K562 (cell line): ENCODE results near the gene INTS4. TPM values are rescaled to one million over a fixed set of nuclear protein-coding genes. Genes with fewer than 3 reads are reported as not detected.

Experiments
- ARID1B ChIP-seq: fragments of 450-650 bp; IDR thresholded peaks from 2 replicates; pipeline ENCODE4 v1.6.1; 2016; ENCODE audit warnings: antibody characterized with exemption, mild to moderate bottlenecking, inconsistent platforms
- HDAC2 ChIP-seq: fragments of 450-650 bp; IDR thresholded peaks from 2 replicates; pipeline ENCODE4 v1.6.1; 2016; ENCODE audit warnings: mild to moderate bottlenecking
- RCOR1 ChIP-seq, 2 experiments: IDR thresholded peaks; 2 replicates each; pipeline ENCODE4 v1.6.1; 2012; ENCODE audit warnings: low read depth in 2 of 2, low read length in 2 of 2, borderline replicate concordance in 1 of 2, improper control_type of control experiment in 1 of 2
- STAT5A ChIP-seq: IDR thresholded peaks from 2 replicates; pipeline ENCODE4 v1.6.1; 2012; ENCODE audit warnings: low read length, inconsistent platforms, borderline replicate concordance
- ZC3H11A ChIP-seq: IDR thresholded peaks from 2 replicates; pipeline ENCODE4 v1.6.1; 2012; ENCODE audit warnings: low read depth, low read length, improper control_type of control experiment
- ZFP36 ChIP-seq: fragments of 150-350 bp; IDR thresholded peaks from 2 replicates; pipeline ENCODE4 v1.6.1; 2018; ENCODE audit warnings: low read length, low read depth; ENCODE audit not compliant: partially characterized antibody
- ZNF699 ChIP-seq: fragments of 250-450 bp; sonication (Bioruptor Pico); IDR thresholded peaks from 2 replicates; pipeline ENCODE4 v1.8.0; 2021; ENCODE audit warnings: mild to moderate bottlenecking, moderate library complexity; ENCODE audit not compliant: insufficient replicate concordance
- ZZZ3 ChIP-seq: fragments of 450-650 bp; IDR thresholded peaks from 2 replicates; pipeline ENCODE4 v1.6.1; 2016; ENCODE audit warnings: antibody characterized with exemption, mild to moderate bottlenecking, moderate library complexity
- polyA plus RNA-seq, 8 experiments: library from polyadenylated mRNA; depleted of rRNA in 4 of 8; stranded (reverse) in 5 of 8; unstranded in 3 of 8; fragments of >200 nt; fragmentation: Nextera tagmentation in 2 of 8; fragmentation: Illumina TruSeq in 1 of 8; extraction: Ambion mirVana in 2 of 8; extraction: Trizol in 1 of 8; gene quantifications; 2 replicates each; pipeline versions ENCODE4 v1.2.1 to v1.2.3, GENCODE V29; 2011 to 2014; ENCODE audit warnings: inconsistent platforms in 1 of 8, missing spikeins in 1 of 8
- total RNA-seq, 7 experiments: library from RNA; depleted of rRNA in 6 of 7; stranded (reverse); fragments of >200 nt in 6 of 7; fragmentation: Illumina TruSeq in 2 of 7; extraction: Trizol in 2 of 7; gene quantifications; 2 replicates each; pipeline versions ENCODE4 v1.2.1 to v1.2.3, GENCODE V29; 2011 to 2021; ENCODE audit warnings: low replicate concordance in 1 of 7
- TF ChIP-seq, protein P1 (sequence below): sonication (generic); formaldehyde crosslinking; IDR thresholded peaks from 2 replicates; pipeline ENCODE4 v1.8.0; 2022; ENCODE audit warnings: missing genetic modification reagents, mild to moderate bottlenecking, borderline replicate concordance
- TF ChIP-seq, protein P2 (sequence below): IDR thresholded peaks from 2 replicates; pipeline ENCODE4 v1.6.1; 2011; ENCODE audit warnings: borderline replicate concordance, low read depth, mild to moderate bottlenecking, moderate library complexity, low read length; ENCODE audit not compliant: insufficient read depth, poor library complexity, severe bottlenecking
- TF ChIP-seq, protein P3 (sequence below): sonication (generic); formaldehyde crosslinking; IDR thresholded peaks from 2 replicates; pipeline ENCODE4 v1.8.0; 2023; ENCODE audit warnings: missing genetic modification reagents, mild to moderate bottlenecking, borderline replicate concordance
- TF ChIP-seq, protein P4 (sequence below), 3 experiments: IDR thresholded peaks in 2 of 3; conservative IDR thresholded peaks in 1 of 3; 2 replicates each; pipeline ENCODE4 v1.5.1; 2011 to 2012; ENCODE audit warnings: low read length in 3 of 3, mild to moderate bottlenecking in 3 of 3, control low read depth in 2 of 3, improper control_type of control experiment in 1 of 3, inconsistent platforms in 1 of 3, low read depth in 1 of 3, mixed read lengths in 1 of 3, moderate library complexity in 1 of 3; ENCODE audit not compliant: insufficient read depth in 2 of 3

INTS4 gene
- total and polyA plus RNA-seq, 9 of the 15 experiments (the other 6 are each of a cell fraction or from before 2014, with no cell fraction given), result 28.4 to 53.4 (median 44.5) TPM

DNA sequence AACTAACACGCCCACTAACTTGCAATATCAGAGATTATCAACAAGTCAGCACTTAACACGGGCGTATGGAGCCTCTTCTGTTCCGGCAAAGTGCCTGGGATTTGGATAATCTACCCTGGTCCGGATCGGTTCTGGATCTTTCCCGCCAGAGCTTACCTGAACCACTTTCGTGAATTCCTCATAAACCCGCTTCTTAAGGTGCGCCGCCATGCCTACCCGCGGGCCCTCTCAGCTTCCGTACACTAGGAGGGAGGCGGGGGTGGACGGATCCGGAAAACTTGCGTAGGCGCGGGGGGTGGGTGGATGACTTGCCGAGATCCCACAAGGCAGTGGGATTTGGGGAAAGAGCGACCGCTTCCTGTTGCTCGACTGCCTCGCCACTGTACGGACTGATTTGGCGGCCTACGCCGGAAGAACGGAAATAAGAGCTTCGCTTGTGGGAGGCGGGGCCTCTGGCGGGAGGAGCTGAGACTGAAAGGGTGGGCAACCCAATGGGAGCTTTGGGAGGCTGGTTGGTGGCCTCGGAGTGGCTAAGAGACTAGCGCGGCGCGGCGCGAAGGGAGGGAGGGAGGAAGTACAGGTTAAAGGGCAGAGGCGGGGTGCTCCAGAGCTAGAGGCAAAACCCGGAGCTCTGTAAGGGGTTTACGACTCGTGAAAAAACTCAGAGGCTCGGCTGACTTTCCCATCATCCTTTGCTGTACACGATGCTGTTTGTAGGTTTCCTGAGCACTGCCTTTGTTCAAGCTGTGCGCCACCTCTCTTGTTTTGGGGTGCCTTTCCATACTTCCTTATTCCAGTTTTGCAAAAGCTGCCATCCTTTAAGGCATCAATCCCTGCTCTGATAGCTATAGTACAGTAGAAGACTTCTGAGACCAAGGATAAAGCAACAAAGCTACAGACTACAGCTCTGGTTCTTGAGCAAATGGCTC lies at the start of gene INTS4 (continued):
- TF ChIP-seq, protein P1, sequence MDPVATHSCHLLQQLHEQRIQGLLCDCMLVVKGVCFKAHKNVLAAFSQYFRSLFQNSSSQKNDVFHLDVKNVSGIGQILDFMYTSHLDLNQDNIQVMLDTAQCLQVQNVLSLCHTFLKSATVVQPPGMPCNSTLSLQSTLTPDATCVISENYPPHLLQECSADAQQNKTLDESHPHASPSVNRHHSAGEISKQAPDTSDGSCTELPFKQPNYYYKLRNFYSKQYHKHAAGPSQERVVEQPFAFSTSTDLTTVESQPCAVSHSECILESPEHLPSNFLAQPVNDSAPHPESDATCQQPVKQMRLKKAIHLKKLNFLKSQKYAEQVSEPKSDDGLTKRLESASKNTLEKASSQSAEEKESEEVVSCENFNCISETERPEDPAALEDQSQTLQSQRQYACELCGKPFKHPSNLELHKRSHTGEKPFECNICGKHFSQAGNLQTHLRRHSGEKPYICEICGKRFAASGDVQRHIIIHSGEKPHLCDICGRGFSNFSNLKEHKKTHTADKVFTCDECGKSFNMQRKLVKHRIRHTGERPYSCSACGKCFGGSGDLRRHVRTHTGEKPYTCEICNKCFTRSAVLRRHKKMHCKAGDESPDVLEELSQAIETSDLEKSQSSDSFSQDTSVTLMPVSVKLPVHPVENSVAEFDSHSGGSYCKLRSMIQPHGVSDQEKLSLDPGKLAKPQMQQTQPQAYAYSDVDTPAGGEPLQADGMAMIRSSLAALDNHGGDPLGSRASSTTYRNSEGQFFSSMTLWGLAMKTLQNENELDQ (CRISPR knock-in tag), result no peak
- TF ChIP-seq, protein P2, sequence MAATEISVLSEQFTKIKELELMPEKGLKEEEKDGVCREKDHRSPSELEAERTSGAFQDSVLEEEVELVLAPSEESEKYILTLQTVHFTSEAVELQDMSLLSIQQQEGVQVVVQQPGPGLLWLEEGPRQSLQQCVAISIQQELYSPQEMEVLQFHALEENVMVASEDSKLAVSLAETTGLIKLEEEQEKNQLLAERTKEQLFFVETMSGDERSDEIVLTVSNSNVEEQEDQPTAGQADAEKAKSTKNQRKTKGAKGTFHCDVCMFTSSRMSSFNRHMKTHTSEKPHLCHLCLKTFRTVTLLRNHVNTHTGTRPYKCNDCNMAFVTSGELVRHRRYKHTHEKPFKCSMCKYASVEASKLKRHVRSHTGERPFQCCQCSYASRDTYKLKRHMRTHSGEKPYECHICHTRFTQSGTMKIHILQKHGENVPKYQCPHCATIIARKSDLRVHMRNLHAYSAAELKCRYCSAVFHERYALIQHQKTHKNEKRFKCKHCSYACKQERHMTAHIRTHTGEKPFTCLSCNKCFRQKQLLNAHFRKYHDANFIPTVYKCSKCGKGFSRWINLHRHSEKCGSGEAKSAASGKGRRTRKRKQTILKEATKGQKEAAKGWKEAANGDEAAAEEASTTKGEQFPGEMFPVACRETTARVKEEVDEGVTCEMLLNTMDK, result no peak
- TF ChIP-seq ZC3H11A (no peak), HDAC2 (peak; percentile 47; the same call in 1 of the 2 replicates), ZFP36 (no peak), ARID1B (peak; percentile 48; the same call in 1 of the 2 replicates), ZZZ3 (0 out of 2 replicates have a peak, but pooled peaks have one; percentile 48), STAT5A (no peak), ZNF699 (CRISPR knock-in tag) (no peak), RCOR1 (IDR thresholded peaks at IDR 0.05; ENCODE audit: borderline replicate concordance in 1 of 2, low read depth in 2 of 2, low read length in 2 of 2) (peak in 1 of 2 experiments; percentile 82; a peak in 3 of 4 replicates)
- TF ChIP-seq, protein P3, sequence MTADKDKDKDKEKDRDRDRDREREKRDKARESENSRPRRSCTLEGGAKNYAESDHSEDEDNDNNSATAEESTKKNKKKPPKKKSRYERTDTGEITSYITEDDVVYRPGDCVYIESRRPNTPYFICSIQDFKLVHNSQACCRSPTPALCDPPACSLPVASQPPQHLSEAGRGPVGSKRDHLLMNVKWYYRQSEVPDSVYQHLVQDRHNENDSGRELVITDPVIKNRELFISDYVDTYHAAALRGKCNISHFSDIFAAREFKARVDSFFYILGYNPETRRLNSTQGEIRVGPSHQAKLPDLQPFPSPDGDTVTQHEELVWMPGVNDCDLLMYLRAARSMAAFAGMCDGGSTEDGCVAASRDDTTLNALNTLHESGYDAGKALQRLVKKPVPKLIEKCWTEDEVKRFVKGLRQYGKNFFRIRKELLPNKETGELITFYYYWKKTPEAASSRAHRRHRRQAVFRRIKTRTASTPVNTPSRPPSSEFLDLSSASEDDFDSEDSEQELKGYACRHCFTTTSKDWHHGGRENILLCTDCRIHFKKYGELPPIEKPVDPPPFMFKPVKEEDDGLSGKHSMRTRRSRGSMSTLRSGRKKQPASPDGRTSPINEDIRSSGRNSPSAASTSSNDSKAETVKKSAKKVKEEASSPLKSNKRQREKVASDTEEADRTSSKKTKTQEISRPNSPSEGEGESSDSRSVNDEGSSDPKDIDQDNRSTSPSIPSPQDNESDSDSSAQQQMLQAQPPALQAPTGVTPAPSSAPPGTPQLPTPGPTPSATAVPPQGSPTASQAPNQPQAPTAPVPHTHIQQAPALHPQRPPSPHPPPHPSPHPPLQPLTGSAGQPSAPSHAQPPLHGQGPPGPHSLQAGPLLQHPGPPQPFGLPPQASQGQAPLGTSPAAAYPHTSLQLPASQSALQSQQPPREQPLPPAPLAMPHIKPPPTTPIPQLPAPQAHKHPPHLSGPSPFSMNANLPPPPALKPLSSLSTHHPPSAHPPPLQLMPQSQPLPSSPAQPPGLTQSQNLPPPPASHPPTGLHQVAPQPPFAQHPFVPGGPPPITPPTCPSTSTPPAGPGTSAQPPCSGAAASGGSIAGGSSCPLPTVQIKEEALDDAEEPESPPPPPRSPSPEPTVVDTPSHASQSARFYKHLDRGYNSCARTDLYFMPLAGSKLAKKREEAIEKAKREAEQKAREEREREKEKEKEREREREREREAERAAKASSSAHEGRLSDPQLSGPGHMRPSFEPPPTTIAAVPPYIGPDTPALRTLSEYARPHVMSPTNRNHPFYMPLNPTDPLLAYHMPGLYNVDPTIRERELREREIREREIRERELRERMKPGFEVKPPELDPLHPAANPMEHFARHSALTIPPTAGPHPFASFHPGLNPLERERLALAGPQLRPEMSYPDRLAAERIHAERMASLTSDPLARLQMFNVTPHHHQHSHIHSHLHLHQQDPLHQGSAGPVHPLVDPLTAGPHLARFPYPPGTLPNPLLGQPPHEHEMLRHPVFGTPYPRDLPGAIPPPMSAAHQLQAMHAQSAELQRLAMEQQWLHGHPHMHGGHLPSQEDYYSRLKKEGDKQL (CRISPR knock-in tag), result no peak
- TF ChIP-seq, protein P4, sequence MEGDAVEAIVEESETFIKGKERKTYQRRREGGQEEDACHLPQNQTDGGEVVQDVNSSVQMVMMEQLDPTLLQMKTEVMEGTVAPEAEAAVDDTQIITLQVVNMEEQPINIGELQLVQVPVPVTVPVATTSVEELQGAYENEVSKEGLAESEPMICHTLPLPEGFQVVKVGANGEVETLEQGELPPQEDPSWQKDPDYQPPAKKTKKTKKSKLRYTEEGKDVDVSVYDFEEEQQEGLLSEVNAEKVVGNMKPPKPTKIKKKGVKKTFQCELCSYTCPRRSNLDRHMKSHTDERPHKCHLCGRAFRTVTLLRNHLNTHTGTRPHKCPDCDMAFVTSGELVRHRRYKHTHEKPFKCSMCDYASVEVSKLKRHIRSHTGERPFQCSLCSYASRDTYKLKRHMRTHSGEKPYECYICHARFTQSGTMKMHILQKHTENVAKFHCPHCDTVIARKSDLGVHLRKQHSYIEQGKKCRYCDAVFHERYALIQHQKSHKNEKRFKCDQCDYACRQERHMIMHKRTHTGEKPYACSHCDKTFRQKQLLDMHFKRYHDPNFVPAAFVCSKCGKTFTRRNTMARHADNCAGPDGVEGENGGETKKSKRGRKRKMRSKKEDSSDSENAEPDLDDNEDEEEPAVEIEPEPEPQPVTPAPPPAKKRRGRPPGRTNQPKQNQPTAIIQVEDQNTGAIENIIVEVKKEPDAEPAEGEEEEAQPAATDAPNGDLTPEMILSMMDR (IDR thresholded peaks at IDR 0.05 in 2 of 3, conservative IDR thresholded peaks at IDR 0.05 in 1 of 3; ENCODE audit: insufficient read depth in 2 of 3, low read depth in 1 of 3, low read length in 3 of 3), result peak in 1 of 3 experiments; percentile 13; a peak in 1 of 6 replicates
